Measurements from ENCODE around the gene CST5. TPM values are rescaled to one million over a fixed set of nuclear protein-coding genes. Genes with fewer than 3 reads are reported as not detected.
"Not testable (repeated sequence)": the region's sequence is repeated elsewhere in the genome, so short reads cannot be mapped to it uniquely, and the experiment has no call there.

Gene CST5
- total RNA-seq, 4 donors from 2014 or later = 1.9 TPM; not detected in 3

DNA sequence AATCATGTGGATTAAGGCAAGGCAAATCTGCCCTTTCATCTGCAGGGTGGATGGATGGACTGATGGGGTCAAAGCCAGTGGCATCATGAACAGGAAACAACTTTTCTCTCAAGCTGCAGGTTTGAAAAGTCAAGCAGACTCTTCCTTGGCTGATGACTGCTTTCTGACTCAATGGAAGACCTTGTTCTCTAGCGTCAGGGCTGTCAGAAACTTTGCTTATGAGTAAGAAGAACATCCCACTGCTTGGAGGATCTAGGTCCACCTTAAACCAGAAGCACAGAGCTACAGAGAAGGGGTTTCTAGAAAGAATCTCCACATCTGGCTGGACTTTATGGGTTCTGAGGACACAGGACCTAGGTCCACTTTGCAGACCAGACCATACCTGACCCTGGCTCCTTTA lies 36.3 kb upstream of the CST5 start:
- TF ChIP-seq, protein P1, sequence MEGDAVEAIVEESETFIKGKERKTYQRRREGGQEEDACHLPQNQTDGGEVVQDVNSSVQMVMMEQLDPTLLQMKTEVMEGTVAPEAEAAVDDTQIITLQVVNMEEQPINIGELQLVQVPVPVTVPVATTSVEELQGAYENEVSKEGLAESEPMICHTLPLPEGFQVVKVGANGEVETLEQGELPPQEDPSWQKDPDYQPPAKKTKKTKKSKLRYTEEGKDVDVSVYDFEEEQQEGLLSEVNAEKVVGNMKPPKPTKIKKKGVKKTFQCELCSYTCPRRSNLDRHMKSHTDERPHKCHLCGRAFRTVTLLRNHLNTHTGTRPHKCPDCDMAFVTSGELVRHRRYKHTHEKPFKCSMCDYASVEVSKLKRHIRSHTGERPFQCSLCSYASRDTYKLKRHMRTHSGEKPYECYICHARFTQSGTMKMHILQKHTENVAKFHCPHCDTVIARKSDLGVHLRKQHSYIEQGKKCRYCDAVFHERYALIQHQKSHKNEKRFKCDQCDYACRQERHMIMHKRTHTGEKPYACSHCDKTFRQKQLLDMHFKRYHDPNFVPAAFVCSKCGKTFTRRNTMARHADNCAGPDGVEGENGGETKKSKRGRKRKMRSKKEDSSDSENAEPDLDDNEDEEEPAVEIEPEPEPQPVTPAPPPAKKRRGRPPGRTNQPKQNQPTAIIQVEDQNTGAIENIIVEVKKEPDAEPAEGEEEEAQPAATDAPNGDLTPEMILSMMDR (IDR thresholded peaks at IDR 0.05) = no peak
- TF ChIP-seq POLR2AphosphoS5 (IDR thresholded peaks at IDR 0.05) = no peak
- TF ChIP-seq POLR2A (IDR thresholded peaks at IDR 0.05) = no peak
- TF ChIP-seq EP300 (IDR thresholded peaks at IDR 0.05) = no peak
- Histone ChIP-seq H3K4me1 (peaks cover 0 to 17% (median 2%) of the 10 kb centered on the region in 3 donors), H3K9me3 (peaks cover 0 to 4% (median 0%) of the 10 kb centered on the region in 3 donors), H3K27ac (no peak overlapping the region), H3K36me3 (no peaks in the 10 kb centered on the region), H3K4me3 (no peak overlapping the region), H3K27me3 (peaks cover 6% of the 10 kb centered on the region)
- WGBS, 2 donors (ENCODE audit: low coverage in 1 of 2) = 100% methylated on average over 1 of the region's 1 CpG; no CpG with 5 or more reads in 1 of the 2 donors
- no peak for ATAC-seq

DNA sequence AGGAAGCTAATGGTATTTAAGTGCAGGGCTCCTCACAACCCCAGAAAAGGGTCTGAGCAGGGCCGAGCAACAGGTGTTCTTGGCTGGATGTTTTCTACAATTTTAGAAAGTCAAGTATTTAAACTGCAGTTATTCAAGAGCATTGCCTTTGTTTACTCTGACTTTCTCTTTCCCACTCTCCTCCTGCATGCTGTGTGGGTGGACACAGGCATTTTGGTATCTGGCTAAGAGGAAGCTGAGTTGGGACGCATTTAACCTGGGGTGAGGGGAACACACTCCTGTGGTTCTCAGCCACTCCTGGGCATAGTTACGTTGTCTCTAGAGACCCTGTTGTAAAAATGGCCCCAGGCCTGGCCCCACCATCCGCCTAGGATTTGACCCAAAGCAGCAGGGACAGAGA lies 34.9 kb upstream of the CST5 start:
- not testable (repeated sequence) for H3K36me3 ChIP-seq, H3K27ac ChIP-seq, H3K4me3 ChIP-seq, H3K4me1 ChIP-seq, ATAC-seq, H3K9me3 ChIP-seq
- 48 to 80% methylated on average over 1 to 4 of the region's 4 CpGs for WGBS, 2 donors (ENCODE audit: low coverage in 1 of 2)
- H3K27me3 ChIP-seq = peaks cover 15% of the 10 kb centered on the region

DNA sequence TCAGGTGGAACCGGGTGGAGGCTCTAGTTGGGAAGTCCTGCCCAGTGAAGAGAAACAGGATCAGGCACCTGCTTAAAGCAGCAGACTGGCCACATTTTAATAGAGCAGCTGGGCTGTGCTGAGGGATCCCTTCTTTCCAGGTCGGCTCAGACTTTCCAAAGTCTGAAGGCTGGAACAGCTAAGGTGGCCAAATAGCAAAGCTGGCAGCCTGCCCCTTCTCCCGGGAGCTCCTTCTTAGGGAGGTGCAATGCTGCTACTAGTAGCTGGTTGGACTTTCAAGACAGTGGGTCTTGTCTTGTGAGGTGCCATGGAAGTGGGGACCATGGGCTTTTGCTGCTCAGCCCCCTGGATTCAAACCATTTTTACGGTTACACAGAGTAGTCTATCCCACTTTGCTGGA lies 30.7 kb upstream of the CST5 start:
- WGBS, 2 donors (ENCODE audit: low coverage in 1 of 2) = 20% methylated on average over 1 of the region's 4 CpGs; no CpG with 5 or more reads in 1 of the 2 donors
- no peak for TF ChIP-seq POLR2A (IDR thresholded peaks at IDR 0.05)
- TF ChIP-seq, protein P1 (IDR thresholded peaks at IDR 0.05) = no peak
- no peak for TF ChIP-seq POLR2AphosphoS5 (IDR thresholded peaks at IDR 0.05)
- TF ChIP-seq EP300 (IDR thresholded peaks at IDR 0.05) = no peak
- H3K4me1 ChIP-seq = no peaks in the 10 kb centered on the region
- no peak overlapping the region for H3K4me3 ChIP-seq
- peaks cover 15% of the 10 kb centered on the region for H3K27me3 ChIP-seq
- no peaks in the 10 kb centered on the region for H3K36me3 ChIP-seq
- ATAC-seq = no peak
- H3K27ac ChIP-seq = no peak overlapping the region
- peaks cover 0 to 13% (median 0%) of the 10 kb centered on the region in 3 donors for H3K9me3 ChIP-seq

DNA sequence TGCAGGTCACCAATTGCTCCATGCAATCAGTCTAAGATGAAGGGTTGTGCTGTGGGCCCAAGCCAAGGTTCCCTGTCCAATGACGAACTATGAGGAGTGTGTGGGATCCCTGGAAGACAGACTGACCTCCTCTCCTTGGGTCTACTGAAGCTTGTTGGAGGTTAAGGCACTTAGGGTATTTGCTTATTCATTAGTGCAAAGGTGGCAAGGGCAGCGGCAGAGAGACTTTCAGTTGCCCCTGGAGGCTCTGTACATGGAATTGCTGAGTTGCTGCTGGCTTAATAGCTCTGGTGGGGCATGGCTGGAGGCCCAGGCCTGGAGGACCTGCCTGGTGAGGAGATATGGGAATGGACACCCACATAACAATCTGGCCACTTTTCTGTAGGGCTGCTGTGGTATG lies 29.8 kb upstream of the CST5 start:
- peaks cover 0 to 17% (median 0%) of the 10 kb centered on the region in 3 donors for H3K9me3 ChIP-seq
- WGBS, 2 donors (ENCODE audit: low coverage in 1 of 2) = 100% methylated on average over 1 of the region's 2 CpGs; no CpG with 5 or more reads in 1 of the 2 donors
- TF ChIP-seq, protein P1 (IDR thresholded peaks at IDR 0.05) = no peak
- TF ChIP-seq POLR2A (IDR thresholded peaks at IDR 0.05) (no peak), POLR2AphosphoS5 (IDR thresholded peaks at IDR 0.05) (no peak), EP300 (IDR thresholded peaks at IDR 0.05) (no peak)

DNA sequence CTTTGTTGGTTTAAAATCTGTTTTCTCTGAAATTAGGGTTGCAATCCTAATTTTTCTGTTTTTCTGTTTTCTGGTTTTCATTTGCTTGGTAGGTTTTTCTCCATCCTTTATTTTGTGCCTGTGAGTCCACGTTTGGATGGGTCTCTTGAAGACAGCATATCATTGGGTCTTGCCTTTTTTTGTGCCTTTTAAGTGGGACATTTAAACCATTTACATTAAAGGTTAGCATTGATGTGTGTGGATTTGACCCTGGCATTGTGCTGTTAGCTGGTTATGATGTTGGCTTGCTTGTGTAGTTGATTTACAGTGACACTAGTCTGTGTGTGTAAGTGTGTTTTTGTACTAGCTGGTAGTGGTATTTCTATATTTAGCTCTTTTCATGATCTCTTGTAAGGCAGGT lies 28.0 kb upstream of the CST5 start:
- no peak for ATAC-seq
- peaks cover 15% of the 10 kb centered on the region for H3K27me3 ChIP-seq
- H3K4me1 ChIP-seq = no peaks in the 10 kb centered on the region
- no peak overlapping the region for H3K4me3 ChIP-seq
- peaks cover 0 to 13% (median 0%) of the 10 kb centered on the region in 3 donors for H3K9me3 ChIP-seq
- WGBS, 2 donors (ENCODE audit: low coverage in 1 of 2) = 29% methylated on average over 1 of the region's 1 CpG; no CpG with 5 or more reads in 1 of the 2 donors
- H3K27ac ChIP-seq = no peak overlapping the region
- TF ChIP-seq EP300 (IDR thresholded peaks at IDR 0.05) (no peak), POLR2A (IDR thresholded peaks at IDR 0.05) (no peak), POLR2AphosphoS5 (IDR thresholded peaks at IDR 0.05) (no peak)
- TF ChIP-seq, protein P1 (IDR thresholded peaks at IDR 0.05) = no peak
- no peaks in the 10 kb centered on the region for H3K36me3 ChIP-seq

More for the DNA sequence above, 29.8 kb upstream of the CST5 start:
- H3K36me3 ChIP-seq = no peaks in the 10 kb centered on the region
- no peak overlapping the region for H3K4me3 ChIP-seq
- peaks cover 15% of the 10 kb centered on the region for H3K27me3 ChIP-seq
- H3K4me1 ChIP-seq = no peaks in the 10 kb centered on the region
- no peak overlapping the region for H3K27ac ChIP-seq
- ATAC-seq = no peak

DNA sequence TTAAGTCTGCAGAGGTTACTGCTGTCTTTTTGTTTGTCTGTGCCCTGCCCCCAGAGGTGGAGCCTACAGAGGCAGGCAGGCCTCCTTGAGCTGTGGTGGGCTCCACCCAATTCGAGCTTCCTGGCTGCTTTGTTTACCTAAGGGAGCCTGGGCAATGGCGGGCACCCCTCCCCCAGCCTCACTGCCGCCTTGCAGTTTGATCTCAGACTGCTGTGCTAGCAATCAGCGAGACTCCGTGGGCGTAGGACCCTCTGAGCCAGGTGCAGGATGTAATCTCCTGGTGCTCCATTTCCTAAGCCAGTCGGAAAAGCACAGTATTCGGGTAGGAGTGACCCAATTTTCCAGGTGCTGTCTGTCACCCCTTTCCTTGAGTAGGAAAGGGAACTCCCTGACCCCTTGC lies 22.8 kb upstream of the CST5 start:
- H3K4me3 ChIP-seq, H3K27ac ChIP-seq, ATAC-seq, H3K27me3 ChIP-seq, H3K36me3 ChIP-seq, H3K9me3 ChIP-seq, H3K4me1 ChIP-seq: not testable (repeated sequence)
- 20 to 60% methylated on average over 1 to 3 of the region's 8 CpGs for WGBS, 2 donors (ENCODE audit: low coverage in 1 of 2)

DNA sequence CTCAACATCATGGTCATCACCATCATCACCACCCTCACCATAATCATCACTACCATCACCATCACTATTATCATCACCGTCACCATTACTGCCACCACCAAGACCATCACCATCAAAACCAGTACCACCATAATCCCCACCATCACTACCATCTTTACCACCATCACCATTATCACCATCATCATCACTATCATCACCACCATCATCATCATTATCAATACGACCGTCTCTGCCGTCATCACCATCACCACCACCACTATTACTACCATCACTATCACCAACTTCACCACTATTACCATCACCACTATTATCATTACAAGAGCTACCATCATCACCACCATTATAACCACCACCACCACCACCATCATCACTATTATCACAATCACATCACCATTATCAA lies 11.3 kb upstream of the CST5 start:
- not testable (repeated sequence) for H3K36me3 ChIP-seq, H3K27me3 ChIP-seq, ATAC-seq, H3K9me3 ChIP-seq, H3K27ac ChIP-seq, H3K4me3 ChIP-seq, H3K4me1 ChIP-seq
- 93 to 94% methylated on average over 2 to 4 of the region's 4 CpGs for WGBS, 2 donors (ENCODE audit: low coverage in 1 of 2)
